GM19397 (cell line): ENCODE measurements around the gene PCNT.

Experiments used
- ATAC-seq: cut with Tn5 transposase; IDR thresholded peaks from one replicate; pipeline ENCODE4 v1.9.1; 2021; ENCODE audit warnings: mild to moderate bottlenecking, moderate library complexity; ENCODE audit not compliant: unreplicated experiment

PCNT gene

DNA sequence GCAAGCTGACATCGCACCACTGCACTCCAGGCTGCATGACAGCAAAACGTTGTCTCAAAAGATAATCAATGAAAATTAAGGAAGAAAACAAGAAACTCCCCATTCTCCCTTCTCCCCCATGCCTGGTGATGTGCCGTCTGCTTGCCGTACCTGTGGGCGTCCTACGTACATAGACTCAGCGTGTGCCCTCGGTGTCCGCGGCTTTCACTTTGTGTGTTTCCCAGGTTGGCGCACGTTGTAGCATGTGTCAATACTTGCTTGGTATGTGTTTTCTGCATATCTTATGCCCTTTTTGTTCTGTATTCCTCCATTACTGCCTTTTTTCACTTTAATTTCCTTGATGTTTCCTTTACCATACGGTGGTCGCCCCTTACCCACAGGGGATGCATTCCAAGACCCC, 53.8 kb downstream of the PCNT start:
- ATAC-seq = no peak

GRCh38 chr21:46379105-46379504, 55.1 kb downstream of the PCNT start:
- ATAC-seq = no peak

DNA sequence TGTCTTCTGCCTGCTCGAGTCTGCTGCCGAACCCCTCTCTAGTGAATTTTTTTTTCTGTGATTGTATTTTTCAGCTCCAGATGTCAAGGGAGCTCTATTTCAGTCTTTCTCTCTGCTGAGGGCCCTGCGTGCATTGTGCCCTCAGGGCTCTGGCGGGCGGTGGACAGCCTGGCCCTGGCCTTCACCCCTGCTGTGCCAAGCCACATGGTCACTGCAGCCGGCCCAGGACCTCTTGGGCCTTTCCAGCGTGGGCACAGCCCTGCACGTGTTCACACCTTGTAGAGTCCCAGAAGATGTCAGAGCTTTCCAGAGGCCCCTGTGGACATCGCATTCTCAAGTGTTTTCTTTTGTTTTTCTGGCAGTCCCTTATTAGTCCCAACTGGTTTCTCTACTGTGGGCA, 55.7 kb downstream of the PCNT start:
- no peak for ATAC-seq

GRCh38 chr21:46381541-46381940, 57.6 kb downstream of the PCNT start:
- ATAC-seq = no peak

- no peak for ATAC-seq
These were observed 60.6 kb downstream of the PCNT start for GRCh38 chr21:46384556-46384955.

GRCh38 chr21:46385846-46386733, 62.1 kb downstream of the PCNT start:
- no peak for ATAC-seq

DNA sequence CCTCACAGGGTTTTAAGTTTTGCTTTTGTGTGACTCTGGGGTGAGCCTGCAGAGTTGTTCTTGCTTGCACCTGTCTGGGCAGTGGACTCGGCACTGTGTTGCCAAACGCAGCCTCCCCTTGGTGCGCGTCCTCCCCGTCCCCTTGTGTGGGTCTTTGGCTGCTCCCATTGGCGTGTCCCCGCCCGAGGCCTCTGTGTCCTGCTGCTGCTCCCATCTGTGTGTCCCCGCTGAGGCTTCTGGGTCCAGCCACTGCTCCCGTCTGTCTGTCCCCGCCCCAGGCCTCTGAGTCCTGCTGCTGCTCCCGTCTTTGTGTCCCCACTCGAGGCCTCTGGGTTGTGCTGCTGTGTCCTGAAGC, 62.8 kb downstream of the PCNT start:
- no peak for ATAC-seq

- no peak for ATAC-seq
These were observed 64.4 kb downstream of the PCNT start for GRCh38 chr21:46388206-46388880.

GRCh38 chr21:46388896-46389295, 64.9 kb downstream of the PCNT start:
- no peak for ATAC-seq

GRCh38 chr21:46390603-46391545, 66.9 kb downstream of the PCNT start:
- no peak for ATAC-seq

DNA sequence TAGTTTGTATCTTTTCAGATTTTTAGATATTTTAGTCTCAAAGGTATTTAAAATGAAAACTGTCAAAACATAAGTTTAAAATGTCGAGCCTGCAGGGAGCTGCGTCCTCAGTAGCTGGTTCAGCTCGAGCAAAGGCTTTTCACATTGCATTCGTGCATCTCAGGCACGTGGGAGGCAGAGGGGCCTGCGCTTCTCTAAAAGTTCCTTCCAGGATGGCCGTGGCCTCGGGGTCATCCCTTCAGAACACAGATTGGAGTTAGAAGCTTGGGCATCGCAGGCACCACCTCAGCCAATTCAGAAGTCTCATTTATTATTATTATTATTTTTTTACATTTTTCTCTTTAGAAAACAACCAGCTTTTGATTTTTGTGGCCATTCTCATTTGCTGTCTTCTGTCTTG, 67.8 kb downstream of the PCNT start:
- no peak for ATAC-seq

GRCh38 chr21:46392921-46393320, 69.0 kb downstream of the PCNT start:
- ATAC-seq = no peak

DNA sequence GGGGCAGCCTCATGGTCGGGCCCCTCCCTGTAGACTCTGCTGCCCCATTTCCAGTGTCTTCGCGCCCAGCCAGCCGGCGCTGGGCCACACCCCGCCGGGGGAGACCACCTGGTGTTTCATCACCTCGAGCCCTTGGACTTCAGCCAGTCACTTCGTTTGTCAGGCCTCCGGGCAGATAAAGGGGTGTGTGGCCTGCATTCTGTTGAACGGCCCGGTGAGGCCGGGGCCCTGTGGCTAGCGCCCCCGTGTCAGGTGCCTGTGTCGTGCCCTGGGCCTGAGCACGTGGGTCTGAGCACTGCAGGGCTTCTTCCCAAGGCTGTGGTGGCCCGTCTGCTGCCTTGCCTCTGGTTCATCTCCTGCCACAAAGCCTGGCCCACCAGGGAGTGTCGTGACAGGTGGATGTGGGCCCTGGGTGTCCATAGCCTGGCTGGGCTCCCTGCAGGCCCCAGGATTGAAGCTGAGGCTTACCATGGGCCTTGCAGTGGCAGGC, 69.5 kb downstream of the PCNT start:
- no peak for ATAC-seq

DNA sequence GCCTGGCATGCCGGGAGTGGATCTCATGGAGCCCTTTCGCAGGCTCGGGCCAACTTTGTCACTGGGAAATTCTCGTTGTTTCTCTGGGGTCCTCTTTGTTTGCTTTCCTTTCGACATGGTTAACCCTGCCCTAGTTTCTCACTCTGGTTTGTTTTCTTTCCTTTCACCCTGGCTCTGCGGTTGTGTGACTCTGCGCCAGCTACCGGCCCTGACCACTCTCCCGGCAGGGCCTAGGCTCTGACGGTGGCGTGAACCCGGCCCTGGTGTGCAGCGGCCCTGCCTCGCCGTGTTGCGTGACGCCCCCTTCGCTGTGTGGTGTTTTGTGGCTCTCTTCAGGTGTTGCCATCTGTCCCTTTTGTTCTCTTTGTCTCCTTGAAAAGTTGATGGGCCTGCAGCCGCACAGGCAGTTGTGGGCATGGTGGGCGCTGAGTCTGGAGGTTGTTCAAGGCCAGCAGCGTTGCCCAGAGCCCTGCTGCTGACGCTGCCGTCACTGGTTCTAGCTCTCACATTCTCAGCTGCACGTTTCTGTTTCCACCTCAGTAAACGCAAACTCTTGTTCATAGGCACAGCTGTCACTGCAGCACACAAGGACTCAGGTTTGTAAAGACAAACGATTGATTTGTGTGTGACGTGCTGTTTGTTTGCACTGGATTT, 70.1 kb downstream of the PCNT start:
- no peak for ATAC-seq

DNA sequence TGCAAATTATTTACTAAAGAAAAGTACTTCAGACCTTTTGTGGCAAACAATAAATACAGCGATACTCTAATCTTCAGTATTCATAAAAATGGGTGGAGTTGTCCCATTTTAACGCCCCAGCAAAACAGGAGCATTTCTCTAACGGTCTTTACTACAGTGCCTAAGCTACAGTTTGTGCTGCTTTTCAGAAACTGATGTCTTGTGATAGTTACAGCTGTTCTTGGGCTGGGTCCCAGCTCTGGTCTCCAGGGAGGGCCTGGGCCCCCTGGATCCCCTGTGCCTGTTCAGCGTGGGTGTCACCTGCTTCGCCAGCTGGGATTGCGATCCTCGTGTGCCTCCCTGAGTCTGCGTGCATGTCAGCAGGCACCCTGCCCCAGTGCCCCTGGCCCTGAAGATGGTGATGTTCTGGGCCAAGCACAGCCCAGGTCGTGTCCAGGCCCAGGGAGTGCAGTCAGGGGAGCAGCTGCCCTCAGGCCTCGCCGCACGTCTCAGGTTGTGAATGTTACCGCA, 70.7 kb downstream of the PCNT start:
- ATAC-seq = no peak

DNA sequence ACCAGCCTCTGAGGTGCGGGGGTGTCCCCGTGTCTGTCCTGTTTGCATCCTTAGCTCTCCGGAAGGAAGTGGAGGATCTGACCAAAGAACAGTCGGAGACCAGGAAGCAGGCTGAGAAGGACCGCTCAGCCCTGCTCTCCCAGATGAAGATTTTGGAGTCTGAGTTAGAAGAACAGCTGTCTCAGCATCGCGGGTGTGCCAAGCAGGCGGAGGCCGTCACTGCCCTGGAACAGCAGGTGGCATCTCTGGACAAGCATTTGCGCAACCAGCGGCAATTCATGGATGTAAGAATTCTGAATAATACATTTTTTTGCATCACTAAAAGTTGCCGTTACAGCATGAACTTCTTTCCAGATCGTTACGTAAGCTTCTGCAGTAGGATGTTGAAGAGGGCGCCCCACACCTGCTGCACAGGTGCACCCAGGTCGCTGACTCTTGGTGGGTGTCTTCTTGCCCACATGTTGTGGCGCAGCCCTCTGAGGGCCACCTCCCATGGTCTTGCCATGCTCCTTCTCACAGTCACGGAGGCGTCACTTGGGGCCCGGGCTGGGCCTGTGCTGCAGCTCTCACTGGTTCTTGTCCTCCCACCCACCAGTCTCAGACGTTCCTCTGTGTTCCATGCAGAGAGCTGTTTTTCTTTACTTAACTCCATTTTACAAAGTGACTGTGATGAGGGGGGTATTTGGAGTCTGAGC, 73.4 kb downstream of the PCNT start:
- ATAC-seq = no peak

DNA sequence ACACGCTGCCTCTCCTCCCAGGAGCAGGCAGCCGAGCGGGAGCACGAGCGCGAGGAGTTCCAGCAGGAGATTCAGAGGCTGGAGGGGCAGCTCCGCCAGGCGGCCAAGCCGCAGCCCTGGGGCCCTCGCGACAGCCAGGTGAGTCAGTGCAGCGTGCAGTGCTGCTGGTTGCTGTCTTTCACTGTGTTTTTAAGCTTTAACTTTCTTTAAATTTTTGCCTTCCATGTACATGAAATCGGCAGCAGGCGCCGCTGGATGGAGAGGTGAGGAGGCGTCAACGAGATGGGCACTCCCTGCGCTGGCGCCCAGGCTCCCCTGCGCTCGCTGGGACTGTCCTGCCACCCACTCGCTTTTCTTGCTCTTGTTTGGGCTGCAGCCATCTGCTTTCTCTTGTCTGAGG, 74.0 kb downstream of the PCNT start:
- ATAC-seq = no peak

DNA sequence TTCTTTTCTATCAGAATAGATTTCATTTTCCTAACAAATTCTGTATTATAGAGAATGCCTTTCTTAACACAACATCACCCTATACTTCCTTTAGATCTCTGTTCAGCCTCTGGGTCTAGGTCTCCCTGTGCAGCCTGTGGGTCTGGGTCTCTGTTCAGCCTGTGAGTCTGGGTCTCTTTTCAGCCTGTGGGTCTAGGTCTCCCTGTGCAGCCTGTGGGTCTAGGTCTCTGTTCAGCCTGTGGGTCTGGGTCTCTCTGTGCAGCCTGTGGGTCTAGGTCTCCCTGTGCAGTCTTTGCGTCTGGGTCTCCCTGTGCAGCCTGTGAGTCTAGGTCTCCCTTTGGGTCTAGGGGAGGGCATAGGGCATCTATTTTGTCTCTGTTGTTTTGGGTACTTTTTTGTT, 75.2 kb downstream of the PCNT start:
- ATAC-seq = no peak

DNA sequence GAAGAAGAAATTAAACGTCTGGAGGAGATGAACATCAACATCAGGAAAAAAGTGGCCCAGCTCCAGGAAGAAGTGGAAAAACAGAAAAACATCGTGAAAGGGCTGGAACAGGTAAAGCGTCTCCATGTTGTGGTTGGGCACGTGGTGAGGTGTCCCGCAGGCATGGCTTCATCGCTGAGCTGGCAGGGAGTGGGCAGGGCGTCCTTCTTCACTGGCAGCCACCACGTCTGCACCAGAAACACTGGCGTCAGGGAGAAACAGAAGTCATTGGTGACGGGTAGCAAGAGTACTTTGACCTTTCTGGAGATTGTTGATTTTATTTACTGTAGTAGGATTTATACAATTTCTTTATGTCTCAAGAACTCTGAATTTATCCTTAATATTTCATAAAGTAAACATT, 75.7 kb downstream of the PCNT start:
- ATAC-seq = no peak
